NCI-H526 treated with DMSO at 0.1 percent for 48 hours (cell line): ENCODE data around the gene GFOD1.

Experiments
- DNase-seq: peaks from one replicate; lab custom pipeline; 2025; lab: John Stamatoyannopoulos, UW

The GFOD1 gene

DNA sequence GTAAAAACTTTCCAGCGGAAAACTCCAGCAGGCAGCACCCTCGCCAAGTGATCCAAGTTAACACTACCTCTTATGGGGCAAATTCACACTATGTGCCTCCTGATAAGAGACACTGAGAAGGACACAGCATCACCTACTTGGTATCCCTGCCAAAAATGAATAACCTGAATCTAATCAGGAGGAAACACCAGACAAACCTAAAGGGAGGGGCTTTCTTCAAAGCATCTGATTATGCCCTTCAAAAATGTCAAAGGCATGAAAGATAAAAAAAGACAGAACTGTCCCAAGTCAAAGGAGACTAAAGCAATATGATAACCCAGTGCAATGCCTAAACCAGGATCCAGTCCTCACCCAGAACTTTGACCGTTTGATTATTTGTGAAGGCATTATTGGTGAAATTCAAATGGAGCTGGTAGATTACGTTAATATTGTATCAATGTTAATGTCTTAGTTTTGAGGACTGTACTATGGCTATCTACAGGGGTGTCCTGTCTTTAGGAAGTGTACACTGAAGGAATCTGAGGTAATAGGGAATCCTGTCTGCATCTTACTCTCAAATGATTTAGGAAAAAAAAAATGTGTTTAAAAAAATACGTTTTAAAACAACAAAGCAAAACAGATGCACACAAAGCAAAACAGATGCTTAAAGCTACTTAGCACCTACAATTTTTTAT, 167.4 kb downstream of the GFOD1 start:
- DNase-seq: no peak

DNA sequence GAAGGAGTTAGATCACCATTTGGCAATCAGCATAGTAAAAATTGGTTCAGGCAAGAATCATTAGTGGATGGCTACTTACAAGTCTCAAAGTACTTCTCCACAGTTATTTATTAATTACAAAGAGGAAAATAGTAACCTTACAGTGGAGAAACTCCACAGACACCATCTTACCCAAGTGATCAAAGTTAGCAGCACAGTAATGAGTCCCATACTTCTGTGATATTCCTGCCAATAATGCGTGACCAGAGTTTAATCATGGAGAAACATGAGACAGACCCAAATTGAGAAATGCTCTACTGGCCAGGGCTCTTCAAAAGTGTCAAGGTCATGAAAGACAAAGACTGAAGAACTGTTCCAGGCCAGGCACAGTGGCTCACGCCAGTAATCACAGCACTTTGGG, 168.6 kb downstream of the GFOD1 start:
- no peak for DNase-seq

DNA sequence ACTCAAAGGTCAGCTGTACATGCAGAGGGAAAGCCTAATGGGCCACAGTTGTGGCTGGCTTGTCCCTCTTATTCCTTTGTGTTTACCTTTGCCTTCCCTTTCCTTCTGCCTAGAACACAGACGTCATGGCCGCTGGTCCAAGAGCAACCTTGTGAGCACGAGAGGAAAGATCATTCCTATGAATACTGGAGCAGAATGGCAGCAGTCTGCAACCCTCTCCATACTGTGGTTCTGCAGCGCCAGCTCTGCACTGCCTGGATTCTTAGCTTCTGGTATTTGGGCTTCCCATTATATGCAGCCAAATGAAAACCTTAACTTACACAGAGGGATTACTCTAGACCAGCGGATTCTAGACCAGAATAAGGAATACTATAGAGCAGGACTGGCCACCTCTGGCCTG, 171.5 kb downstream of the GFOD1 start:
- no peak for DNase-seq

DNA sequence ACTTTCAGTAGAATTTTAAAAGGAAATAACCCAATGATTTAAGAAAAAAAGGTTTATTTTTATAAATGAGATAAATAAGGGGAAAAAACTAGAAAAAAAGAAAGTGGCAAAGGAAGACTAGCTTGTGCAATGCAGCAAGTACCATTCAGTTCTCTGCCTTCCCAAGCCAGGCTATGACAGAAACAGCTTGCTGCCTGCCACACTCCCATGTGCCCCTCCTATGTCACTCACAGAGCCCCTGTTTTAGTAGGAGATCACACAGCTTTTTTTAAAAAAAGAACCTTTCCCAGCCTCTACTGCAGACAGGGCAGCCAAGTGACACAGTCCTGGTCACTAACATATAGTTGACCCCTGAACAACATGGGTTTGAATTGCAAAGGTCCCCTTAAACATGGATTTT, 172.6 kb downstream of the GFOD1 start:
- no peak for DNase-seq

DNA sequence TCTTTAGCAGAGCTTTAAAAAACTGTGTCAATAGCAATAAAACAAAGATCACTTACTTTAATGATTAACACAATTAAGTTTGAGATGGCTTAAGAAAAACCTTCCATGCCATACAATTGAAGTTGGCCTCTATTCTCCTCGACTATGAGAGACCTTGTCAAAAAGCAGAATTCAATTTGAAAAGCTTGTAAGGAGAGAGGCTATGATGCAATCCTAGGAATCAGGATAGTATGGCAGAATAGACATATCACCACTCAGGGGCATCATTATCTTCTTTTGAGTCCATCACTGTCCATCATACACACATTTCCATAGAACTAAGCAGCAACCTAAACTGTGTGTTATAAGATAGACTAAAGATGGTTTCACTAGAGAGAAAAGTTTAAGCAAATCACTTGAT, 176.2 kb downstream of the GFOD1 start:
- no peak for DNase-seq

DNA sequence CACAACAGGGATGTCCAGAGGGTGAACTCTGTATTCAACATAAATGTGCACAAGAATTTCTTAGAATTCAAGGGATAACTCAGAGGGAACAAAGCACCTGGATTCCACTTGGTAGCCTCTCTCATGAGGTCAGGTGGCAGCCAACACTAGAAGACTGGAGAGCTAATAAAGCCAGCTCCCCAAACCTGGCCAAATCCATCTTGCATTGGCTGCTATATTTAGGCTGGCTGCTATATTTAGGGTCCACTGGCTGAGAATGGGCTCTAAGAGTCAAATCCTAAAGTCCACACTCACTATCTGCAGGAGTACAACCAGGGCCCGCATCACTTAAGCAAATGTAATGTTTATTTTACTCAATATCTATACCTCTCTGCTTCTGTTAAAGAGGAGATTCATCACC, 179.1 kb downstream of the GFOD1 start:
- DNase-seq: no peak
